B cell (primary cell): ENCODE data around the gene EDARADD. TPM values are rescaled to one million over a fixed set of nuclear protein-coding genes. Genes with fewer than 3 reads are reported as not detected.

Experiments
- ATAC-seq: fragments of 200-7000 bp; cut with Tn5 transposase; one replicate; pipeline ENCODE4 v1.10.0; 2021; ENCODE audit warnings: low read depth, mild to moderate bottlenecking, moderate number of reproducible peaks, moderate library complexity
- CTCF ChIA-PET: fragments of 350-600 bp; sonication (Branson Sonifier 250); formaldehyde crosslinking; loops from one replicate; lab custom pipeline; 2021; ENCODE audit warnings: antibody characterized with exemption, inconsistent platforms; lab: Charles Lee
- POLR2A ChIA-PET: fragments of 350-600 bp; sonication (Branson Sonifier 250); formaldehyde crosslinking; loops from one replicate; lab custom pipeline; 2021; ENCODE audit warnings: antibody characterized with exemption; lab: Charles Lee
- DNase-seq: peaks from one replicate; pipeline ENCODE4 v3.0.0; 2013
- H2AFZ ChIP-seq: 2 replicates; pipeline ENCODE4 v1.6.1; 2012; ENCODE audit warnings: mild to moderate bottlenecking, low read depth, low read length; ENCODE audit not compliant: insufficient read depth, poor library complexity, severe bottlenecking
- H3K27ac ChIP-seq, 2 donors: 1 replicate in 1 of 2; 2 replicates in 1 of 2; pipeline ENCODE4 v1.5.1; 2012 to 2013; ENCODE audit warnings: low read length in 2 of 2, mild to moderate bottlenecking in 2 of 2, moderate library complexity in 1 of 2
- H3K27me3 ChIP-seq, 4 experiments: fragments of 200-600 bp in 1 of 4; sonication (generic) in 1 of 4; replicated peaks in 1 of 4; 1 replicate in 2 of 4; 2 replicates in 2 of 4; pipeline versions ENCODE4 v1.6.1 to v1.7.0; 2013 to 2016; ENCODE audit warnings: low read length in 3 of 4, mild to moderate bottlenecking in 2 of 4, mixed read lengths in 1 of 4, moderate library complexity in 1 of 4; ENCODE audit not compliant: insufficient read depth in 4 of 4, control insufficient read depth in 3 of 4; ENCODE audit errors: control extremely low read depth in 1 of 4
- H3K36me3 ChIP-seq, 2 experiments: replicated peaks in 1 of 2; 1 replicate in 1 of 2; 2 replicates in 1 of 2; pipeline versions ENCODE4 v1.6.1 to v1.7.1; 2013; ENCODE audit warnings: low read length in 1 of 2; ENCODE audit not compliant: insufficient read depth in 2 of 2, control insufficient read depth in 1 of 2; ENCODE audit errors: control extremely low read depth in 1 of 2, extremely low read depth in 1 of 2
- H3K4me1 ChIP-seq, 2 donors: fragments of 200-600 bp in 1 of 2; sonication (generic) in 1 of 2; 1 replicate in 1 of 2; 2 replicates in 1 of 2; pipeline versions ENCODE4 v1.5.1 to v1.6.1; 2013 to 2017; ENCODE audit warnings: low read length in 2 of 2; ENCODE audit not compliant: control insufficient read depth in 2 of 2, insufficient read depth in 2 of 2
- H3K4me2 ChIP-seq: replicated peaks from 2 replicates; pipeline ENCODE3; 2012; ENCODE audit warnings: mild to moderate bottlenecking, low read depth, low read length; ENCODE audit not compliant: poor library complexity, severe bottlenecking
- H3K4me3 ChIP-seq, 5 experiments: fragments of 200-600 bp in 1 of 5; sonication (generic) in 1 of 5; 1 replicate in 3 of 5; 2 replicates in 2 of 5; pipeline versions ENCODE4 v1.5.1 to v1.7.0; 2011 to 2016; ENCODE audit warnings: low read length in 4 of 5, mild to moderate bottlenecking in 4 of 5, low read depth in 2 of 5, control low read depth in 1 of 5, moderate library complexity in 1 of 5; ENCODE audit not compliant: insufficient read depth in 1 of 5; ENCODE audit errors: control extremely low read depth in 1 of 5, extremely low read depth in 1 of 5
- H3K79me2 ChIP-seq: fragments of 200-600 bp; sonication (generic); one replicate; pipeline ENCODE4 v1.6.0; 2016; ENCODE audit warnings: low read length; ENCODE audit not compliant: control insufficient read depth, insufficient read depth
- H3K9ac ChIP-seq: fragments of 200-600 bp; sonication (generic); 2 replicates; pipeline ENCODE4 v1.6.1; 2017; ENCODE audit warnings: mild to moderate bottlenecking, low read length, moderate library complexity
- H3K9me3 ChIP-seq, 3 donors: one replicate each; pipeline versions ENCODE4 v1.6.1 to v1.7.1; 2013; ENCODE audit warnings: low read length in 2 of 3; ENCODE audit not compliant: control insufficient read depth in 2 of 3, insufficient read depth in 1 of 3; ENCODE audit errors: control extremely low read depth in 1 of 3
- H4K20me1 ChIP-seq: 2 replicates; pipeline ENCODE4 v1.6.0; 2012; ENCODE audit warnings: mild to moderate bottlenecking, low read length; ENCODE audit not compliant: insufficient read depth, control insufficient read depth, poor library complexity, severe bottlenecking
- H3K27ac Mint-ChIP-seq: one replicate; pipeline ENCODE4 v1.8.0; 2021; ENCODE audit warnings: mixed read lengths
- H3K27me3 Mint-ChIP-seq: one replicate; pipeline ENCODE4 v1.8.0; 2021; ENCODE audit warnings: mixed read lengths
- H3K4me1 Mint-ChIP-seq: one replicate; pipeline ENCODE4 v1.8.0; 2021; ENCODE audit warnings: mixed read lengths
- H3K4me3 Mint-ChIP-seq: one replicate; pipeline ENCODE4 v1.8.0; 2021; ENCODE audit warnings: mixed read lengths
- H3K9me3 Mint-ChIP-seq: one replicate; pipeline ENCODE4 v1.8.0; 2022; ENCODE audit warnings: mixed read lengths; ENCODE audit not compliant: insufficient read depth
- CTCF ChIP-seq: fragments of 200-600 bp; IDR thresholded peaks from one replicate; pipeline ENCODE4 v1.8.0; 2022; ENCODE audit warnings: antibody characterized with exemption, mild to moderate bottlenecking
- EZH2 ChIP-seq: IDR thresholded peaks from 2 replicates; pipeline ENCODE4 v1.6.1; 2012; ENCODE audit warnings: borderline replicate concordance, low read depth, mild to moderate bottlenecking, moderate library complexity, low read length; ENCODE audit not compliant: insufficient read depth, poor library complexity, severe bottlenecking
- WGBS: methylation state at CpG from one replicate; pipeline ENCODE4 v1.1.5; 2013; ENCODE audit warnings: missing lambda C conversion rate; ENCODE audit not compliant: insufficient coverage; 5-methylcytosine and 5-hydroxymethylcytosine counted together
- intact Hi-C: fragments of 100-400 bp; cut with micrococcal nuclease; formaldehyde crosslinking; loops from one replicate; pipeline ENCODE4 v1.10.0; 2022
- polyA plus RNA-seq: library from polyadenylated mRNA; depleted of rRNA; stranded (reverse); fragments of >200 nt; gene quantifications from 2 replicates; pipeline ENCODE4 v1.2.3, GENCODE V29; 2012
- total RNA-seq, 2 donors: library from RNA; stranded (reverse); fragments of 120-200 nt in 1 of 2; gene quantifications; 1 replicate in 1 of 2; 2 replicates in 1 of 2; pipeline versions ENCODE4 v1.2.3 to v1.2.4, GENCODE V29; 2013 to 2022

The EDARADD gene
- total and polyA plus RNA-seq, 2 donors (not counting 1 experiment from before 2014, with no cell fraction given) = 0.15 TPM; not detected in 1

- H3K4me1 Mint-ChIP-seq = no peaks in the 10 kb centered on the region
- H3K4me3 Mint-ChIP-seq = no peak overlapping the region
- Histone ChIP-seq H3K4me3 (no peak overlapping the region), H3K27ac (no peak overlapping the region), H3K4me2 (no peak overlapping the region), H3K27me3 (no peaks in the 10 kb centered on the region), H3K79me2 (no peaks in the 10 kb centered on the region), H3K4me1 (no peaks in the 10 kb centered on the region), H3K9ac (no peak overlapping the region), H3K9me3 (peaks cover 0 to 2% (median 0%) of the 10 kb centered on the region in 3 donors), H2AFZ (no peak overlapping the region), H3K36me3 (no peaks in the 10 kb centered on the region), H4K20me1 (no peaks in the 10 kb centered on the region)
- DNase-seq (no peak), ATAC-seq (no peak)
- 95% methylated on average over 4 of the region's 6 CpGs for WGBS
- no peak for TF ChIP-seq CTCF
- no peak for TF ChIP-seq EZH2
- H3K27ac Mint-ChIP-seq = no peak overlapping the region
- H3K9me3 Mint-ChIP-seq = no peaks in the 10 kb centered on the region
- intact Hi-C loops = no loop called here
- CTCF ChIA-PET = interaction anchor here (0.6 kb wide), 1 partner anchor 325 kb away, joined by 3 read pairs; no protein-coding TSS in a partner anchor
- peaks cover 5% of the 10 kb centered on the region for H3K27me3 Mint-ChIP-seq
- POLR2A ChIA-PET = no interaction called here
These were observed 39.8 kb downstream of the EDARADD start for GRCh38 chr1:236433819-236434315.

- no peak overlapping the region for H3K4me3 ChIP-seq
- no peak overlapping the region for H3K4me2 ChIP-seq
- H3K27ac ChIP-seq = no peak overlapping the region
- Mint-ChIP-seq H3K9me3 (no peaks in the 10 kb centered on the region), H3K27me3 (peaks cover 11% of the 10 kb centered on the region), H3K4me1 (no peaks in the 10 kb centered on the region), H3K4me3 (no peak overlapping the region), H3K27ac (no peak overlapping the region)
- H3K9ac ChIP-seq = no peak overlapping the region
- WGBS = 100% methylated on average over 2 of the region's 9 CpGs
- ChIA-PET CTCF (no interaction called here), POLR2A (no interaction called here)
- H2AFZ ChIP-seq = no peak overlapping the region
- H3K9me3 ChIP-seq = no peaks in the 10 kb centered on the region
- TF ChIP-seq CTCF = no peak
- TF ChIP-seq EZH2 = no peak
- intact Hi-C loops = no loop called here
- H3K79me2 ChIP-seq = no peaks in the 10 kb centered on the region
- no peaks in the 10 kb centered on the region for H4K20me1 ChIP-seq
- no peaks in the 10 kb centered on the region for H3K4me1 ChIP-seq
- H3K36me3 ChIP-seq = no peaks in the 10 kb centered on the region
- no peak for ATAC-seq
- no peaks in the 10 kb centered on the region for H3K27me3 ChIP-seq
- no peak for DNase-seq
These were observed 44.5 kb downstream of the EDARADD start for GRCh38 chr1:236438614-236439013.
